ENCODE data around the gene MTHFD2.

Gene MTHFD2

DNA sequence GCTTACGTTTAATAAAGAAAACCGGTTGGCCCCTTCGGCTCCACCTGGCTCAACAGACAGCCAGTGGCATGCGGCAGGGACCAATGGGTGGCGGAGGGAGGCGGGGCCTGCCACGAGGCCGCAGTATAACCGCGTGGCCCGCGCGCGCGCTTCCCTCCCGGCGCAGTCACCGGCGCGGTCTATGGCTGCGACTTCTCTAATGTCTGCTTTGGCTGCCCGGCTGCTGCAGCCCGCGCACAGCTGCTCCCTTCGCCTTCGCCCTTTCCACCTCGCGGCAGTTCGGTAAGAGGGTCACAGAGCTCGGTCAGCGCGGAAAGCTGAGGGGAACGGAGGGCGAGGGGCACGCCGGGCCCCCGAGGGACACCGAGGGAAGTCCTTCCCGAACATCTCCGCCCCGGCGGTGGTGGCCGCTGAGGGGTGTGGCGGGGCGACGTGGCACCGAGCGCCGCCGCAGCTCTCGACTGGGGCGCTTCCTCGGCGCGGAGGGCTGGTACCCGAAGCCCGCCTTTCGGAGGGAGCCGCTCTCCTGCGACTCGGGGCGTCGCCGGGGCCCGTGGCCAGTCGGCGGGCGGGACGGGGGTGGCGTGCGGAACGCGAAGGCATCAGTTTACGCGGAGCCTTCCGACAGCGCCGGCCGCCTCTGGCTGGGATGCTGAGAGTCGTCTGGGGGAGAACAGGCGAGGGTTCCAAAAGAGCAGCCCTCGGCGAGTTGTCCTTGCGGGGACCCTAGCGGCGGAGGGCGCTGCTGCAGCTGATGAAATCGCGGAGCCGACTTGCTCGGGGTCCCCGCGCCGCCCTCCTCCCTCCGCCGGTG is at the start of gene MTHFD2:
TSS of gene MTHFD2 (plus strand) at position 155 of the 814 bp plus-strand sequence. CDS start at position 182, 27 bp downstream.
- TF ChIP-seq, protein P1, sequence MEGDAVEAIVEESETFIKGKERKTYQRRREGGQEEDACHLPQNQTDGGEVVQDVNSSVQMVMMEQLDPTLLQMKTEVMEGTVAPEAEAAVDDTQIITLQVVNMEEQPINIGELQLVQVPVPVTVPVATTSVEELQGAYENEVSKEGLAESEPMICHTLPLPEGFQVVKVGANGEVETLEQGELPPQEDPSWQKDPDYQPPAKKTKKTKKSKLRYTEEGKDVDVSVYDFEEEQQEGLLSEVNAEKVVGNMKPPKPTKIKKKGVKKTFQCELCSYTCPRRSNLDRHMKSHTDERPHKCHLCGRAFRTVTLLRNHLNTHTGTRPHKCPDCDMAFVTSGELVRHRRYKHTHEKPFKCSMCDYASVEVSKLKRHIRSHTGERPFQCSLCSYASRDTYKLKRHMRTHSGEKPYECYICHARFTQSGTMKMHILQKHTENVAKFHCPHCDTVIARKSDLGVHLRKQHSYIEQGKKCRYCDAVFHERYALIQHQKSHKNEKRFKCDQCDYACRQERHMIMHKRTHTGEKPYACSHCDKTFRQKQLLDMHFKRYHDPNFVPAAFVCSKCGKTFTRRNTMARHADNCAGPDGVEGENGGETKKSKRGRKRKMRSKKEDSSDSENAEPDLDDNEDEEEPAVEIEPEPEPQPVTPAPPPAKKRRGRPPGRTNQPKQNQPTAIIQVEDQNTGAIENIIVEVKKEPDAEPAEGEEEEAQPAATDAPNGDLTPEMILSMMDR (IDR thresholded peaks at IDR 0.05; ENCODE audit: low read depth, low read length, missing control alignments) = peak; percentile 88
- no peak for DNase-seq (ENCODE audit: low read depth)
- peak within 1 kb of the TSS; percentile 92 for H3K4me3 ChIP-seq (ENCODE audit: low read depth, low read length)

DNA sequence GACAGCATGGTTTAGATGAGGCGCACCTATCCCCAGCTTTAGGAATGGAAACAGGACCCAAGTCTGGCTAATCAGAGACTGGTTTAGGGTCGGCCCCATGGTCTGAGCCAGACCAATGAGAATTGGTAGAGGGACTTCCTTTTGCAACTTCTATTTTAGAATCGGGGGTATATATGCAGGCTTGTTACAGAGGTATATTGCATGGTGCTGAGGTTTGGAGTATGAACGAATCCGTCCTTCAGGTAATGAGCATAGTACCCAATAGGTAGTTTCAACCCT is 49.2 kb upstream of the MTHFD2 start:
- no peak for DNase-seq (ENCODE audit: low read depth)
- H3K4me3 ChIP-seq (ENCODE audit: low read depth, low read length) = no peak overlapping the region
- TF ChIP-seq, protein P1 (IDR thresholded peaks at IDR 0.05; ENCODE audit: low read depth, low read length, missing control alignments) = no peak

DNA sequence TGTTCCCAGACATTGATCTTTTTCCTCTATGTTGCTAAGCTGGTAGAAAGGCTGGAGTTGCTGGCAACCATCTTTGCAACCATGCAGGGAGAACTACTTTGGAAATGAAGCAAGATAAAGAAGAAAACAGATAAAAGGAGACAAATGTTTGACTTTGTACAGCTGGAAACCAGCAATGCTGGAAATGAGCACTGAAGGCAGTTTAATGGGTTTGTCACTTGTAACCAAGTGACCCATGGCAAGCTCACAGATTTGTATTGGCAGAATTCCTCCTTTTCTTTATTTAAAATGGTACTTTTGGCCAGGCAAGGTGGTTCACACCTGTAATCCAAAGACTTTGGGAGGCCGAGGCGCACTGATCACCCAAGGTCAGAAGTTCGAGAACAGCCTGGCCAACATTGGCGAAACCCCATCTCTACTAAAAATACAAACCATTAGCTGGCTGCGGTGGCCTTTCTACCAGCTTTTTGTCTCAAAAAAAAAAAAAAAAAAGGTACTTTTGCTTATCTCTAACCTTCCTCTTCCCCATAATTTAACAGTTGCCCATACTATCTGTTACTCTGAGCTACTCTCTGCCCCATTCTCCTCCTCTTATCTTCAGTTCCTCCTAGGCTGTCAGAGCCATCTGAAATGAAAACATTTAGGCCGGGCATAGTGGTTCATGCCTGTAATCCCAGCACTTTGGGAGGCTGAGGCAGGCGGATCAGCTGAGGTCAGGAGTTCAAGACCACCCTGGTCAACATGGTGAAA is 48.7 kb upstream of the MTHFD2 start:
- DNase-seq (ENCODE audit: low read depth) = no peak
- no peak overlapping the region for H3K4me3 ChIP-seq (ENCODE audit: low read depth, low read length)
- TF ChIP-seq, protein P1 (IDR thresholded peaks at IDR 0.05; ENCODE audit: low read depth, low read length, missing control alignments) = no peak

DNA sequence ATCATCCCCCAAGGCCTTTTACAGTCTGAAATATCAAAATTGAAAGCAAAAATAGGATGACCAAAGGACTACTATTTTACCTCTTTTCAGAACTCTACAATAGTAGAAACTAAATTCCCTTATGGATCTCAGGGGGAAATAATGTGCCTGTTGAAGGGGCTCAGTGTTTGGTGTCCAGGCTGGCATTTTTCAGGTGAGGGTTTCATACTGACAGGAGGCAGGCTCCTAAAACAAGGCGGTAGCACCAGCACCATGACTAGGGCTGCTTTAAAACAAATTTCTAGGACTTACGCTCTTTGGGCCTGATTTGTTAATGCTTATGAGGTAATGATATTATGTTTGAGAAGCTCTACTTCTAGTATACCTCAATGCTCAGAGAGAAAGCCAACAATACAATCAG is 45.5 kb upstream of the MTHFD2 start:
- H3K4me3 ChIP-seq (ENCODE audit: low read depth, low read length) = no peak overlapping the region
- DNase-seq (ENCODE audit: low read depth) = no peak
- TF ChIP-seq, protein P1 (IDR thresholded peaks at IDR 0.05; ENCODE audit: low read depth, low read length, missing control alignments) = no peak

DNA sequence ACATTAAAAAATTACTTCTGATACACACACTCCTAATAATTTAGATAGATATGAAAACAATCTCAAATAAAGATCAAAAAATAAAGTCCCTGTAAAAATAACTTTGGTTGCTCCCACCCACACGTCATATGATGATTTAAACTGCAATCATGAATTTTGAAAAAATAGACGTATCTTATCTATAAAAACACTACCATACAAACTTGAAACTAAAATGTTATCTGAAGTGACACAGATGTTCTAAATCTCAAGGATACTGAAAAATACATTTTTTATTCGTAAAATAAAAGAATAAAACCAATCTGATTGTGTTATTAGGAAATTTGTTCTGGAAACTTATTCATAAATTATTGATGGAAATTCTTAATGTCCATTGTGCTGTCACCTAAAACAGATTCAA is 42.6 kb upstream of the MTHFD2 start:
- H3K4me3 ChIP-seq (ENCODE audit: low read depth, low read length) = no peak overlapping the region
- no peak for DNase-seq (ENCODE audit: low read depth)
- TF ChIP-seq, protein P1 (IDR thresholded peaks at IDR 0.05; ENCODE audit: low read depth, low read length, missing control alignments) = no peak

DNA sequence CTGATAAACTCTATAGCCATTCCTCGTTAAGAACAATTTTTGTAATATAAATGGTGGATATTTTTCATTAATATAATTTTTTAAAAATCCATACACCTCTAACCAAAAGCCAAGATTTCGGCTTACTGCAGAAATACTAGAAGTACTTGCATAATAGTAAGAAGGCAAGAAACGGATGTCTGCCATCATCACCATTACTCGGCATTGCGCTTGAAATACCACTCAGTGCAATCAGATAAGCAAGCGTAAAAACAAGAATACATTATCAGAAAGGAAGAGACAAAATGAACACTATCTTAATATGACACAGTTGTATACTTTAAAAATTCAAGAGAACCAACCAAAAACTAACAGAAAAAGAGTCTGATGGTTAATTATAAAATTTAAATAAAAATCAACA is 35.5 kb upstream of the MTHFD2 start:
- H3K4me3 ChIP-seq (ENCODE audit: low read depth, low read length) = no peak overlapping the region
- DNase-seq (ENCODE audit: low read depth) = no peak
- TF ChIP-seq, protein P1 (IDR thresholded peaks at IDR 0.05; ENCODE audit: low read depth, low read length, missing control alignments) = no peak

Data from GM12864 (cell line).